Measurements from ENCODE around the gene SH2D4B.

The SH2D4B gene

DNA sequence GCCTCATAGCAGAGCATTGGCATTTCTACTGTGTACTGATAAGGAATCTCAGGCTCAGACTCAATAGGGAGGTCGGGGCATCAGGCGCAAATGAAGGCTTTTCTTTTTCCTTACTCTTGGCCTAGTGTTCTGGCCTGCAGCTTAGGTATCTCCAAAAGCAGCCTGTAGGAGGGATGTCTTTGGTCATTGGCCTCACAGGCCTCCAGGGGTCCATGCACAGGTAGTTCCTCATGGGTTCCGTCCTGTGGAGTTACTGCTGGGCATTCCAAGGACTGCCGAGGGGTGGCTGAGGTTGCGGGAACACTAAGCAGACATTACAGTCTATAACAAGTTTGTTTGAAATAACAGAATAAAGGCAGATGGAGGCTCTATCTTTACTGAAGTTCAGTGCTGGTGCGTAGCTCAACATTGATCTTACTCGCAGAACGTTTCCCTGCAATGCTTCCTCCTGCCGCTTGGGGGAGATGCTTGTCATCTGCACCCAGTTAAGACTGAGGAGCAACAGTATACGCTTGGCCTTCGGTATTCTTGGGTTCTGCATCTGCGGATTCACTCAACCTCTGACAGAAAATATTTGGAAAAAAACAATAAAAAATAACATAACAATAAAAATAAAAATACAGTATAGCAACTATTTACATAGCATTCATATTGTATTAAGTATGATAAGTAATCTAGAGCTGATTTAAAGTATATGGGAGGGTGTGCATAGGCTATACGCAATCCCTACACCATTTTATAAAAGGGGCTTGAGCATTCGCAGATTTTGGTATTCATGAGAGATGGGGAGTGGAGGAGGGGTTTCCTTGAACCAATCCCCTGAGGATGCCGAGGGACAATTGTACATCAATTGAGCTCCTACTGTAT is 58.9 kb downstream of the SH2D4B start:
- no peak for DNase-seq

DNA sequence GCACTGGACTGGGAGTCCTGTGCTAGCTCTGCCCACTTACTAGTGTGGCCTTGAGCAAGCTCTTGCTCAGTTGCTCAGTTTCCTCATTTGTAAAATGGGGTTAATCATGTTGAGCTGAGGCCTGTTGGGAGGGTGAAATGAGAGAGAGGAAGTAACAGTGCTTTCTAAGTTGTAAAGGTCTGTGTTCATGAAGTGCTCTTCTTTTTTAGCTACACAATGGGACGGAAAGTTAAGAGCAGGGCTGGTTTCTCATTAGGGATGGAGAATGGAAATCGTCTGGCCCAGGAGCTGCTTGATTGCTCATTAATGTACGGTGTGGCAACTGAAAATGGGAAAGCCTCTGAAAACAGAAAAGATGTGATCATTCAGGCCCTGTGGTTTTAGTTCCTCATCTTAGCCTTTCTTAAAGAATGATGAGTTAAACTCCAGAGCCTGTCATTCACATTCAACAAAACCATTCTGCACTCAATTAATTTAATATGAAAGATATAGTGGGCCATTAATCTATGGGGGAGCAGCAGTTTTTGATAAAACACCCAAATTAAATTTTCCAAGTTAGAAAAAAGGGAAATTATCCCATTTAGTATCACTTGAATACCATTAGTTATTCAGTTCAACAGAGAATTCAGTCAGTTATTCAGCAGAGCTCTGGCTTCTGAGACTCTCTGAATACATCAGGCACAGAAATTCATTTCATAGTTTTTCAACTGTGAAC is 60.5 kb downstream of the SH2D4B start:
- DNase-seq: no peak

DNA sequence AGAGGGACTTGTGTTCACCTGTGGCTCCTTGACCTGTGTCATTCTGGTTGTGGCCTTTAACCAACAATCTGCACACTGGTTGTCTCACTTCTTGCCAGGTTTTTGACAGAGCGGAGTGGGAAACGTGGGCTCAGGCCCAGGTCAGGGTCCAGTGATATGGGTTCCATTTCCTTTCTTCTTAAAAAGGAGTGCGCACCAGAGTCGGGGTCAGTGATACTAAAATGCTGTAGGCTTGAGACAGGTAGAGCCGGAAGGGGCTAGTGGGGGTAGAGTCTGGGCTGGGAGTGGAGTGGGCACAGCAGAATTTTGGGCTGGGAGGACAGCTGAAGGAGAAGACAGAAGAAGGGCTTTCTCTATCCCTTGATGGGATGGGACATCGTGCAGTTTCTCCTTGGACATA is 61.2 kb downstream of the SH2D4B start:
- no peak for DNase-seq

DNA sequence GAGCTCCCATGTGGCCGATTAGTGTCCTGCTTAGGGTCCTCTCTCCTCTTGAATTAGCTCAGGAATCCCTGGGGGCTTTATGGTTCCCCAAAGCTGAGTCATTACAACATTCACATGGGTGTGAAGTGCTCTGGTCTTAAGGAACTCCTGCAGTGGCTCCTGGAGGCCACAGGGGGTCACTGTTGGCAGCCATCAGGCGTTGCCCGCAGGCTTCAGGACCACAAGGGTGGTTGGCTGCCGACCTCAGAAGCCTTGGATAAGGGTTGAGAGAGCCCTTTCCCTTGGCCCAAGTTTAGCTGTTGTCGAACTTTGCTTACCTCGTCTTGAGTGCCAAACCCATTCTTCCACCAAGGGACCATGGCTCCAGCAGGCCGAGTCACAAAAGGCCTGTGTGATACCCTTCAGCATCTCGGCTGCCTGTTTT is 61.7 kb downstream of the SH2D4B start:
- no peak for DNase-seq

DNA sequence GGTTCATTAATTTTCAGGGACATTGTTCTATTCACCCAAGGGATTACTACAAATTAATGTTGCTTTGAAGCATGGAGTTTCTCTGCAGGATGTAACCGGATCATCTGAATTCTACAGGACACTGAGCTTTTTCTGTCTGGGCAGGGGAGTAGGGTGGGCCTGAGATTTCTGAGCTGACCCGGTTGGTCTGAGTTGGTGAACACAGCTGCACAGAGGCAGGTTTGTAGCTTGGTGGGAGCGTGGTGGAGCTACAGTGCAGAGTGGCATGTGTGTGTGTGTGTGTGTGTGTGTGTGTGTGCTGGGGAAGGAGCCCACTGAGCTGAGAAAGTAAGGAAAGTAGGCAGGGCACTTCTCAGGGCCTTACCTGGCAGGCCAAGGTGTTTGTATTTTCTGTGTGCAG is 62.6 kb downstream of the SH2D4B start:
- DNase-seq: no peak

DNA sequence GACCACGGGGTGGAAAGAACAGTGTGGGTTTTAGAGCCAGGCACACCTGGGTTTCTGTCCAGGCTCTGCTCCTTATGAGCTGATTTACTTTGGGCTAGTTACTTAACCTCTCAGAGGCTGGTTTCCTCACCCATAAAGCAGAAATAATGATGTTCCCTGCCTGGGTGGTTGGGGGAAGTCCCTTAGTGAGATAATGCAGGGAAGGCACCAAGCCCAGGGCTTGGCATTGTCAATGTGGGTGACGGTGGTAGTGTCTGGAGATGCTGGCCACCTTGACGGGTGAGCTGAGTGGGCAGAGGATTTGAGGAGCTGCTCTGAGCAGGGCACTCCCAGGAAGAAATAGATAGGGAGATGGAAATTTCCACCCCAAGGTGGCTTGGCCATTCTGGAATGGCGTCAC is 65.2 kb downstream of the SH2D4B start:
- no peak for DNase-seq

DNA sequence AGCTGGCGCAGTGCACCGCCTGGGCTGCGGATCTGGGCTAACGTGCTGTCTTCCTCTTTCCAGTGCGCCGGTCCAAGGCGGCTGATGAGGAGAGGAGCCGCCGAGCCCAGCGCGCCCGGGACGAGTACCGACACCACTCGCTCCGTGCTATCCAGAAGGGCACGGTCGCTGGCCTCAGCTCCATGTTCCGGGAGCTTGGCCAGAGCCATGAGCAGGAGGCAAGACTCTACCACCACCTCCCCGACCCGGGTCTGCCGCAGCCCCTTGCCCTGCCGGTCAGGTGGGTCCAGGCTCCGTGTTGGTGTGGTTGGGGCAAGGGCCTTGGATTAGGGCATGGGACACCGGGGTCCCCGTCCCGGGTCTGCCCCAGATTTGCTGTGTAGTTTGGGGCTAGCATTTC is 65.8 kb downstream of the SH2D4B start:
- DNase-seq: no peak

DNA sequence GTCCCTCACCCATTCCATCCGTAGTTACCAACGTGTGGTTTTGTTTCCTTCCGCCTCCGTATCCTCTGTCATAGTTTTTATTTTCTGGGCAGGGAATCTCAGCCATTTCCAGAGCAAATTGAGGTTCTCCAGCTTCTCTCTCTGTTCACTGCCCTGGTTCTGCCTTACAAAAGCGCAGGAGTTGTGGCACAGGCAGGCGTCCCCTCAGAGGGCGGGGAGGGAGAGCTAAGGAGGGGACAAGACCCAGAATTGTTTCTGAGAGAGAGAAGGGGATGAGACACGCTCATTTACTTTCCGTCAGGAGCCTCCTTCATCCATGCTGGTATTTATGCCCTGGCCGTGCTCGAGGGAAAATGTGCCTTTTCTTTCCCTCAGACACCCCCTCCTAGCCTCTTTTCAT is 71.0 kb downstream of the SH2D4B start:
- DNase-seq: no peak

DNA sequence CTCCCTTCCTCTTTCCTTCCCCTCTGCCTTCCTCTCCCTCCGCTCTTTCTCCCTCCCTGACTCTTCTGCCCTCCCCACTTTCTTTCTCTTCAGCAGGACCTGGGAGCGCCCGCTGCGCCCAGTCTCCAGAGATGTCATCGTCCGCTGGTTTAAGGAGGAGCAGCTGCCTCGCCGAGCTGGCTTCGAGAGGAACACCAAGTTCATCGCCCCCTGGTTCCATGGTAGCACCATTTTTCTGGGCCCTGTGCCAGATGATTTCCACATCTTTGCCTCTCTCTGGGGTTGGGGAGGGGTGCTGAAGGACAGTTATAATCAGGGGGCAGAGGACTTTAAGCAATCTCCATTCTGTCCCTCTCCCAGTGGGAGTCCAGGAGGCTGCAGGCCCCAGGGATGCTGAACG is 71.6 kb downstream of the SH2D4B start:
- DNase-seq: no peak

DNA sequence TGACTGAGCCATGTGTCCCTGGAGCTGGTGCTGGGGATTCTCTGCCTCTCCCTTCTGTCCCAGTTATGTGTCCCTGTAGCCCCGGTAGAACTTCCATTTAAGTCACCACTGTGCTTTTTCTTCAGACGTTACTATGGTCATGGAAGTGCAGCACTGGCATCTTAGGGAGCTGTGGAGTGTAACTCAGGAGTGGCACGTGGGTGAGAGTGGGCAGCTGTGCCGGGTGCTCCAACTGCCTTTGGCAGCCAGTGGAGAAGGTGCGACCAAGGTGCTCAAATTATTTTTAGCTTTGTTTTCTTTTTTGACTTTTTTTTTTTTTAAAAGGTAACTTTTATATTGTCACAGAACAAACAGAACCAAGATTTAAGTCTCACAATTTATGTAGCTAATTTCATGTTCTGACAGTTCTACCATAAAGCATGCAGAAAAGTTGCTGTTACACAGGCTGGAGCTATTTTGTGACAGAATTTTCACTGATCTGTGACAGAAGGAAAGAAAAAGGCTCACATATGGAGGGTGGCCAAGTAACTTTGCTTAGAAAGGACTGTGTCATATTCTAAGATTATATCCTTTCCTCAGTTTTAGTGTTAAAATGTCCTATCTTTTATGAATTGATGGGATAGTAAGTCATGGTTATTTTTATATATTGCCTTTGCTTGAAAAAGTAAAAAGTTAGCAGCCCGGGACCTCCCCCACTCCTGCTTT is 73.9 kb downstream of the SH2D4B start:
- DNase-seq: no peak

DNA sequence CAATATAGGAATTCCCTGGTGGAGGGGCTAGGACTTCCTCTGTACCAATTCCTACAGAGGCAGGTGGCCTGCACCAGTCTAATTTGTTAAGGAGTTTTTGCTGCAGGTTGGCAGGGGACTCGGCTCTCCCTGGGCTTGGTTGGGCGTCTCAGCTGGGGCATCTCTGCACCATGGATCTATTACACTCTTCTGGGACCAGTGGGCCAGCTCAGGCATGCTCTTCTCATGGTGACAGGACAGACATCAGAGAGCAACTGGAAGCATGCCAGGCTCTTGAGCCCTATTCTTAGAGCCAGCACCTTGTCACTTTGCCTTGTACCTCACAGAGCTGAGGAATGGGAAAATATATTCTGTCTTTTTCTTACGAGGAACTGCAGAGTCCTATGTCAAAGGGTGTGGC is 74.6 kb downstream of the SH2D4B start:
- no peak for DNase-seq

DNA sequence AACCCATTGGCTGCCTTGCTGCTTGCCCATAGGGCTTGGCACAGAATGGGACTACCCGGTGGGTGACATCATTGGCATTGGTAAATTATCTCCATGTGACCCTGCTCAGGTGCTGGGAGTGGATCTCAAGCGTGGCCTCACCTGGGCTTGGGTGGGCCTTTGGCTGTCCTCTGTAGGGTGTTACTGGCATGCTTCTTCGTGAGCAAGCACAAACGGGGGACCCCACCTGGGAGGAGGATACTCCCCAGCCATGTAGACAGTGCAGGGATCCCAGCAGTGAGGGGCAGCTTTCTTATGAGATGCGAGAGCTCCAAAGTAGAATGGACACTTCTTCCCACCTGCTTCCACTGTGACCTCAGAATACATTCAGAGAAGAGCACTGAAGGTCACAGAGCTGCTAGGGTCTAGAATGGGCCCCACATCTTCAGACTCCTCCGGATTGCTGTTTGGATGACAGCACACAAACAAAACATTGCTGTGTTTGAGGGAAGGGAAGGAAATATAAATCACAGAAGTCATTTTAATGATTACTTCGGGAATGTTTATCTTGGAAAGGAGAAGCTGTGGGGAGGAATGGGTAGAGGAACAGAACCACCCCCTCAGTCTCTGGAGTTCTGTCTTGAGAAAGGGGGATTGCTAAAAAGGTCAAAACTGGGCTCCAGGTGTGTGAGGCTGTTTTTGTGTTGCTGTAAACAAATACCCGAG is 75.9 kb downstream of the SH2D4B start:
- no peak for DNase-seq

DNA sequence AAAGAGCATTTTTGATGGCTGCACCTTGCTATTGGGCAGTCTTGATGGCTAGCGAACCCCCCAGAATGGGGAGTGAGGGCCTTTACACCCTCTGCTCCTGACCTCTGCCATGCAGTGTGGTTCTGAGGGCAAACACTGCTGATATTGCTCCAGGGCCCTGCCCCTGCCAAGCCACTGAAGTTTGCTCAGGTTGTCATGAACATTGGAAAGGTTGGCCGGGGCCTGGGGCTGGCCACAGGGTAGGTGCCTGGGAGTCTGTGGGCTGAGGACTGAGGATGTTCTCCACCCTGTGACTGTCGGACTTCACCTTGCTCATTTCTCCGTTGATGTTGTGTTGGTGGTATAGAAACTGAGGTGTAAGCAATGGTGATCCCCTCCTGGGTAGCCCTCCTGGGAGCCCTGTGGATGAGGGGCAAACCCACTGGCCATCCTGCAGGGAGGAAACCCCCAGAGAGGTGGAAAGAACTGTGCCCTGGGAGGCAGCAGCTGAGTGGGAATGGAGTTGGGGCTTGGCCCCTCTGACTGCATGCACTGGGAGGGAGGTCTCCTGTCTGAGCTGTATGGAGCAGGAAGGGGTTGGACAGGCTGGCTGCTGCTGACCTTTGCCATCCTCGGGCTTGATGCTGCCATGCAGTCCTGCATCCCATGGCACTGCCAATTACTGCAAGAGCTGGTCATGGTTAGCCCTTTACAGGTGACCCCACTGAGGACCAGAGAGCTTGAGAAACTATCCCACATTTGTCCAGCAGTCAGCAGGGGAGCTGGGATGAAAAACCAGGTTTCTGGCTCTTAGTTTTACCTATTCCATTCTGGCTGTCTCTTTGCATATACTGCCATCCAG is 77.1 kb downstream of the SH2D4B start:
- no peak for DNase-seq

DNA sequence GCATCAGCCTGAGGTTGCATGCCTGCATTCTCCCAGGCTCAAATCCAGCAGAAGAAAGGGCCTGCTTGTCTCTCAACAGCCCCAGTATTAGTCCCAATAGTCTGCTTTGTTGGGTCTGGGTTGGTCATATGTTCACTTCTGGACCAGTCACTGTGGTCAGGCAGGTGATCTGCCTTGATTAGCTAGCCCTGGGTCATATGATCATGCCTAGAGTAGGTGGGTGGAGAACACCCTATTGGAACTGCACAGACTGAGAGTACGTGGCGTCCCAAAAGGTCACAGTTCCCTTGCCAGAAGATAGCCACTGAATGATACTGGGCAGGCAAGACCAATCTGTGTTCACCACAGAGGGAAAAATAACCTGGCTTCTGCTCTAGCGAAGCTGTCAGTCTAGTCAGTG is 80.1 kb downstream of the SH2D4B start:
- DNase-seq: no peak

DNA sequence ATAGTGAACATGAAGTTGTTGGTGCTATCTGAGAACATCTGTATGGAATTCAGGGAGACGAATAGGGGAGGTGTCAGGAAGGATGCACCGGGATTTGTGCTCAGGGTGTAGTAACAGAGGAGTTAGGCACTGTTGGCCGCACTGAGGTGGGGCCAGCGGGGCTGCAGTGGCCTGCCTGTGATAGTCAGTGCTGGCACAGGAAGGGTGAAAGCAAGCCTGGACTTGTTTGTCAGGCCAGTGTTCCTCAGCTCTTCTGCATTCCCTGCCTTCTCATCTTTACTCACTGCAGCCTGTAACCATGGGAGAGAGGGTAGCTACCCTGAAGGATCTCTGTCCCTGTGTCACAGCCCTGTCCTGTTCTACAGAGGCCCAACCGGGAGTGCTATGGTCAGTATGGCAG is 81.3 kb downstream of the SH2D4B start:
- no peak for DNase-seq

DNA sequence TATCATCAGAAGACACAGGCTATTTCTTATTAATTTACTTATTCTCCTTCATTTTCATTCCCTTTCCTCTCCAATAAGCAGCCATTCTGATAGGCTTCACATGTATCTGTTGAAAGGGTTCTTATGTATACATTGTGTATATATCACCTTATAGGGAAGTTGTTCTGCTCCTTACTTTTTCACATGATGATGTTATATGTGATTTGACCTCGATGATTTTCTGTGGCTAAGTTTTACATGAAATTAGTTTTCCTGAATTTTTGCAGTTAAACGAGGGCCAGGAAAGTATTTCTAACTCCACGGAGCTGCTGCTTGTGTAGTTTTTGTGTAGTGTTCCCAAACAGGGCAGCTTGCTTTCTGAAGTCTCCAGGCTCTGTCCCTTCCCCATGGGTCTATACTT is 84.5 kb downstream of the SH2D4B start:
- DNase-seq: no peak

DNA sequence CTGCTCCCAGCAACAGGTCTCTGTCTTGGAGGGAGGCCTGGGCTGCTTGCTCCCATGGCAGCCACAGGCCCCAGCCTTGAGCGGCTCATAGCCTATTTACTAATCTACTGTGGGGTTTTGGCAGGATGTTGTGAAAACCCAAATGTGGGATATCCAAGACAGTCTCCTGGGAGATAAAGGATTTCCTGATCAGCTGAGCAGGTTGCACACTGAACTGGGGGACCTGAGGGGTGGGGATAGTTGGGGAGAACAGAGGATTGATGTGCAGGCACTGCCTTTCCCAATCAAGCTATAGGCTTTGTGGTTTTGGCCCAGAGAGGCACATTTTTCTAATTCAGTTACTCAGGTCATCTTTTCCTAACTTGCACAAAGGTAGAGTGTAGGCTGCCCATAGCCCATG is 92.6 kb downstream of the SH2D4B start:
- no peak for DNase-seq

DNA sequence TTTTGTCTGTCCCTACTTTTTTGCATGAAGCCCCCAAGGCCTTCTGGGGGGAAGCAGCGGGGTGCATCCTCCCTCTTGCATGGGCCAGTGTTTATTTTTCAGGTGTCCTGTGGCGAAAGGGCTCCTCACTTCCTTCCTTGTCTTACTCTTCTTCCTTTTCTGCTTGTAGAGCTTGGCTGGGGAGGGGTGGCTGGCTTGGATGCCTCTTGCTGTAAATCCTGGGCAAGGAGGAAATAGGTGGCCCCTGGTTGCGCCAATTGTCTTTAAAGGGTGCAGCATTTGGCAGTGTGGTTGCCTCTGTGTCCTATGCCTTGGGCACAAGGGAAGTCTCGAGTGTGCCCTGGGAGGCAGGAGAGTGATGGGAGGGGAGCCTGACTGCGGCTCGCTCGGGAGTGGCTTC is 95.0 kb downstream of the SH2D4B start:
- DNase-seq: no peak

DNA sequence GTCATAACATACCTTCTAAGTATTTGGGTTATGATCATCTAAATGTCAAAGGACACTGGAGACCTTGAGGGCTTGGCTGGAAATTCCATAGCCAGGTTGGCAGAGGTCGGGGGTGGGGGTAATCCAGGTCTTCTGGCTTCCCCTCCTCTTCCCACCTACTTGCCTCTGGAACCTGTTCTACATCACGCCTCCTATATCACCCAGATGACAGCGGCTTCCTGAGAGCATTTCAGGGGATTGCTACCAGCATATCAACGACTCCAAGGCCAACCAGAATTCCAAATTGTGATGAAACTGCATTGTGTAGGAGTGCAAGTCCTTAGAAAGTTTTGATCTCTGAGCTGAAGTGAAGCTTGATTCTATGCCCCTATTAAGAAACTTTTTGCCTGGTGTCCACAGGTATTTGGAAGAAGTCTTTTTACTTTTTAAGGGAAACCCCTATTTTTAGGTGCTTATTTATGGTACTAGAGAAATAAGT is 95.7 kb downstream of the SH2D4B start:
- DNase-seq: no peak

DNA sequence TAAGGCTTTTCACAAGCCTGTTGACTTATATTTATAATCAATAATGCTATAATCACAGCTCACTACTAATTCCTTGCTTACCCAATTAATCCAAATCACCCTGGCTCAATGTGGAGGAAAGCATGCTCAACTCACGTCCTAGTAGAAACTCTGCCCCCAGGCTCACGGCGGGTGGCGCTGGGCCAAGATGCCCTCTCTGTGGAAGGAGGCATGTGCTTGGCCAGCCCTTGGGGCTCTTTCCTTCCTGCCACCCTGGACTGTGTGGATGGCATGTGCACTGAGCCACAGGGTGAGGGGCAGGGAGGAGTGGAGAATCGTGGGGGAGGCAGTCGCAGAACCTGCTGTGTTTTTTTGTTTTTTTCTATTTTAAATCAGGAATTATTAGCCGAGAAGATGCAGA is 96.2 kb downstream of the SH2D4B start:
- no peak for DNase-seq

DNA sequence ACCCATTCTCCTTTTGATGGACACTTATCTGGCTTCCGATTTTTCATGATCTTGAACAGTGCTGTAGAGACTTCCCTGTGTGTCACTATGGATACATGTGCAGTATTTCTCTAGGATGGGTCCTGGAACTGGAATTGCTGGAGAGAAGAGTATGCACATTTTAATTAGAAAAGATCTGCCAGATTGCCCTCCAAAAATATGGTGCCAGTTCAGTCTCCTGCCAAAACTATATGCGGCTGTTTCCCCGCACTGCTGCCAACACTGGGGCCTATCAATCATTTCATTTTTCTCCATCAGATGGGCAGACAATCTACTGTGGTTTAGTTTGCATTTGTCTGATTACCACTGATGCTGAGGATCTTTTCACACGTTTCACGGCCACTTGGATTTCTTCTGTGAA is 105.0 kb downstream of the SH2D4B start:
- DNase-seq: no peak

DNA sequence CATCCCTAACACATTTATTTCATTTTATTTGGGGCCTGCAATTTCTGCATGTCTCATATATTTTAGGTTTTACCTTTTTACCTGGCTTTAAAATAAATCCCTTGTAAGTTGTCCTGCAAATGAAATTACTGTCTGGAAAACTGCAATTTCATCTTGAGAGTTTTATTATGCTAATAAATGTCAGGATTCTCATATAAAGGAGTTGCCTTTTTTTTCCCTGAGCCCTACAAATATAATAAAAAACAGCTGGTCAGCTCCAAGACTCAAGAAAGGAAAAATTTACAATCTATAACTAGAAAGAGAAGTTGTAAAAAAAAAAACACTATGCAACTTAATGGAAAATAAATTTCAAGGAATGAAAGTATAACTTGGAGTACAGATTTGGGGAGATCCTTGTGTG is 108.7 kb downstream of the SH2D4B start:
- no peak for DNase-seq
